22Rv1 (cell line): ENCODE data around the gene PCIF1.
"Not testable (repeated sequence)": the region's sequence is repeated elsewhere in the genome, so short reads cannot be mapped to it uniquely, and the experiment has no call there.

ENCODE experiments used
- H3K27ac ChIP-seq: fragments of 450-650 bp; 2 replicates; pipeline ENCODE4 v1.5.1; 2017
- CTCF ChIP-seq: fragments of 450-650 bp; IDR thresholded peaks from 2 replicates; pipeline ENCODE4 v1.5.1; 2017; ENCODE audit warnings: mild to moderate bottlenecking
- ZFX ChIP-seq: fragments of 450-650 bp; IDR thresholded peaks from 2 replicates; pipeline ENCODE4 v1.6.1; 2017; ENCODE audit warnings: antibody characterized with exemption, borderline replicate concordance

The PCIF1 gene

GRCh38 chr20:45898285-45898684, 36.2 kb upstream of the PCIF1 start:
- no peak overlapping the region for H3K27ac ChIP-seq
- TF ChIP-seq ZFX, result no peak
- TF ChIP-seq CTCF, result no peak

GRCh38 chr20:45899046-45899835, 35.2 kb upstream of the PCIF1 start:
- H3K27ac ChIP-seq, result no peak overlapping the region
- TF ChIP-seq CTCF, result no peak
- TF ChIP-seq ZFX, result no peak

GRCh38 chr20:45901332-45901731, 33.2 kb upstream of the PCIF1 start:
- H3K27ac ChIP-seq, result not testable (repeated sequence)

- TF ChIP-seq ZFX, result no peak
- no peak for TF ChIP-seq CTCF
- no peak overlapping the region for H3K27ac ChIP-seq
Observed at GRCh38 chr20:45902199-45902701, 32.2 kb upstream of the PCIF1 start.

GRCh38 chr20:45904583-45905504, 29.6 kb upstream of the PCIF1 start:
- no peak for TF ChIP-seq CTCF
- no peak for TF ChIP-seq ZFX
- no peak overlapping the region for H3K27ac ChIP-seq

GRCh38 chr20:45905505-45906079, 28.9 kb upstream of the PCIF1 start:
- H3K27ac ChIP-seq, result no peak overlapping the region
- TF ChIP-seq ZFX (no peak), CTCF (no peak)

GRCh38 chr20:45907219-45907948, 27.1 kb upstream of the PCIF1 start:
- H3K27ac ChIP-seq, result no peak overlapping the region
- TF ChIP-seq ZFX, result no peak
